Measurements from ENCODE around the gene RGS6. TPM values are rescaled to one million over a fixed set of nuclear protein-coding genes. Genes with fewer than 3 reads are reported as not detected.
"Not testable (repeated sequence)": the region's sequence is repeated elsewhere in the genome, so short reads cannot be mapped to it uniquely, and the experiment has no call there.

RGS6 gene
- total RNA-seq, 1 experiment from 2014 or later: not detected

DNA sequence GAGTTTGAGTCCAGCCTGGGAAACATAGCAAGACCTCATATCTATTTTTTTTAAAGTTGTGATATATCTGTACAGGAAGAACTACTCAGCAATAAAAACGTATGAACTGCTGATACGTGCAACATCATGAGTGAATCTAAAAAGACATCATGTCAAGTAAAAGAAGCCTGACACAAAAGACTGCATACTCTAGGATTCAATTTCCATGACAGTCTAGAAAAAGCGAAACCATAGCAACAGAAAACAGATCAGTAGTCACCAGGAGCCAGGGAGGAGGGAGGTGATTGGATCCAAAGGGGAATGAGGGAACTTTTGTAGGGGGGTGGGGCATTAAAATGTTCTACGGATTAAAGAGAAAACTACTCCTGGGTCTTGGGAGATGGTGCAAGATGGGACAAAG lies 8.7 kb upstream of the RGS6 start:
- H3K4me3 Mint-ChIP-seq (ENCODE audit: low read depth, unreplicated experiment): no peak overlapping the region
- no TSS peak for BruUV-seq (replicated peaks)
- H3K36me3 Mint-ChIP-seq (ENCODE audit: insufficient read depth, unreplicated experiment): no peaks in the 10 kb centered on the region
- no peak for DNase-seq
- TF ChIP-seq, protein P1, sequence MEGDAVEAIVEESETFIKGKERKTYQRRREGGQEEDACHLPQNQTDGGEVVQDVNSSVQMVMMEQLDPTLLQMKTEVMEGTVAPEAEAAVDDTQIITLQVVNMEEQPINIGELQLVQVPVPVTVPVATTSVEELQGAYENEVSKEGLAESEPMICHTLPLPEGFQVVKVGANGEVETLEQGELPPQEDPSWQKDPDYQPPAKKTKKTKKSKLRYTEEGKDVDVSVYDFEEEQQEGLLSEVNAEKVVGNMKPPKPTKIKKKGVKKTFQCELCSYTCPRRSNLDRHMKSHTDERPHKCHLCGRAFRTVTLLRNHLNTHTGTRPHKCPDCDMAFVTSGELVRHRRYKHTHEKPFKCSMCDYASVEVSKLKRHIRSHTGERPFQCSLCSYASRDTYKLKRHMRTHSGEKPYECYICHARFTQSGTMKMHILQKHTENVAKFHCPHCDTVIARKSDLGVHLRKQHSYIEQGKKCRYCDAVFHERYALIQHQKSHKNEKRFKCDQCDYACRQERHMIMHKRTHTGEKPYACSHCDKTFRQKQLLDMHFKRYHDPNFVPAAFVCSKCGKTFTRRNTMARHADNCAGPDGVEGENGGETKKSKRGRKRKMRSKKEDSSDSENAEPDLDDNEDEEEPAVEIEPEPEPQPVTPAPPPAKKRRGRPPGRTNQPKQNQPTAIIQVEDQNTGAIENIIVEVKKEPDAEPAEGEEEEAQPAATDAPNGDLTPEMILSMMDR (IDR thresholded peaks at IDR 0.05; ENCODE audit: unreplicated experiment): no peak
- peaks cover 50% of the 10 kb centered on the region for H3K27me3 Mint-ChIP-seq (ENCODE audit: unreplicated experiment)
- CTCF ChIA-PET: no interaction called here
- intact Hi-C loops (cut with micrococcal nuclease; ENCODE audit: unreplicated experiment): no loop called here
- peaks cover 3% of the 10 kb centered on the region for H3K9me3 Mint-ChIP-seq (ENCODE audit: low read depth, unreplicated experiment)
- no peaks in the 10 kb centered on the region for H3K4me1 Mint-ChIP-seq (ENCODE audit: low read depth, unreplicated experiment)
- H3K27ac Mint-ChIP-seq (ENCODE audit: unreplicated experiment): no peak overlapping the region

GRCh38 chr14:71931492-71932228 lies 569 bp upstream of the RGS6 start:
- peak overlapping the region; percentile 41 for H3K4me3 Mint-ChIP-seq (ENCODE audit: low read depth, unreplicated experiment)
- peaks cover 56% of the 10 kb centered on the region for H3K27me3 Mint-ChIP-seq (ENCODE audit: unreplicated experiment)
- DNase-seq: no peak
- no peak overlapping the region for H3K27ac Mint-ChIP-seq (ENCODE audit: unreplicated experiment)
- H3K4me1 Mint-ChIP-seq (ENCODE audit: low read depth, unreplicated experiment): peaks cover 8% of the 10 kb centered on the region
- no peaks in the 10 kb centered on the region for H3K36me3 Mint-ChIP-seq (ENCODE audit: insufficient read depth, unreplicated experiment)
- TF ChIP-seq, protein P1 (IDR thresholded peaks at IDR 0.05; ENCODE audit: unreplicated experiment): no peak
- no TSS peak for BruUV-seq (replicated peaks)
- intact Hi-C loops (cut with micrococcal nuclease; ENCODE audit: unreplicated experiment): no loop called here
- no peaks in the 10 kb centered on the region for H3K9me3 Mint-ChIP-seq (ENCODE audit: low read depth, unreplicated experiment)
- CTCF ChIA-PET: no interaction called here

DNA sequence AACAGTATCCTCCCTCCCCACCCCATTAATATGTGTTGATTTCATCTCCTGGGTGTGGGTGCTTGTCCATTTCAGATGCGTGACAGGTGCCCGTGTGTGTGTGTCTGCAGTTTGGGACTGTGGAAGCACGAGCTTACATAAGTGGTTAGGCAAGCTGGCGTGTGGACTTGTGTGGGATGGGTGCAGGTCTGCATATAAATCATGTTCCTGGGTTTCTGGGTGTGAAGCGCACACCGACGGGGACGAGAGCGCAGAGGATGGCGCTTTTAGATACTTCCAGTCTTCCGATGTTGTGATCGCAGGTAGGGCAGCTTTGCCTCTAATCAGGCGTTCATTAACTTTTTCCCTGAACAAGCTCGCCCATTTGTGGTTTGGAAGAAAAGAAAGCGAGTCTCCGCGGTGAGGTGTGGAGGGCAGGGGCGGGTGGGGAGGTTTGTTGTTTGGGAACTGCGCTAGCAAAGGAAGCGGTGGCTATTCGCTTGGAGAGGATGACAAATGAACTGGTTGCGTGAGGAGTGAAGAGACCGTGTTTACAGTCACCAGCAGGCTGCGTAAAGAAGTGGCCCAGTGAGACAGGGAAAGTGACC lies 865 bp downstream of the RGS6 start:
- Mint-ChIP-seq H3K4me1 (ENCODE audit: low read depth, unreplicated experiment) (peaks cover 8% of the 10 kb centered on the region), H3K36me3 (ENCODE audit: insufficient read depth, unreplicated experiment) (no peaks in the 10 kb centered on the region), H3K27ac (ENCODE audit: unreplicated experiment) (no peak overlapping the region), H3K27me3 (ENCODE audit: unreplicated experiment) (peaks cover 56% of the 10 kb centered on the region), H3K4me3 (ENCODE audit: low read depth, unreplicated experiment) (peak overlapping the region; percentile 41), H3K9me3 (ENCODE audit: low read depth, unreplicated experiment) (no peaks in the 10 kb centered on the region)
- TF ChIP-seq, protein P1 (IDR thresholded peaks at IDR 0.05; ENCODE audit: unreplicated experiment): no peak
- no peak for DNase-seq
- no TSS peak for BruUV-seq (replicated peaks)
- CTCF ChIA-PET: interaction anchor here (0.7 kb wide), 1 partner anchor 770 kb away, joined by 4 read pairs; no protein-coding TSS in a partner anchor
- intact Hi-C loops (cut with micrococcal nuclease; ENCODE audit: unreplicated experiment): no loop called here

- H3K36me3 Mint-ChIP-seq (ENCODE audit: insufficient read depth, unreplicated experiment); H3K4me1 Mint-ChIP-seq (ENCODE audit: low read depth, unreplicated experiment); H3K9me3 Mint-ChIP-seq (ENCODE audit: low read depth, unreplicated experiment); intact Hi-C loops (cut with micrococcal nuclease; ENCODE audit: unreplicated experiment); H3K4me3 Mint-ChIP-seq (ENCODE audit: low read depth, unreplicated experiment); CTCF ChIA-PET; DNase-seq; H3K27ac Mint-ChIP-seq (ENCODE audit: unreplicated experiment); BruUV-seq (replicated peaks): not testable (repeated sequence)
- H3K27me3 Mint-ChIP-seq (ENCODE audit: unreplicated experiment): peaks cover 14% of the 10 kb centered on the region
Measured at GRCh38 chr14:71938273-71938672, 6.0 kb downstream of the RGS6 start.

DNA sequence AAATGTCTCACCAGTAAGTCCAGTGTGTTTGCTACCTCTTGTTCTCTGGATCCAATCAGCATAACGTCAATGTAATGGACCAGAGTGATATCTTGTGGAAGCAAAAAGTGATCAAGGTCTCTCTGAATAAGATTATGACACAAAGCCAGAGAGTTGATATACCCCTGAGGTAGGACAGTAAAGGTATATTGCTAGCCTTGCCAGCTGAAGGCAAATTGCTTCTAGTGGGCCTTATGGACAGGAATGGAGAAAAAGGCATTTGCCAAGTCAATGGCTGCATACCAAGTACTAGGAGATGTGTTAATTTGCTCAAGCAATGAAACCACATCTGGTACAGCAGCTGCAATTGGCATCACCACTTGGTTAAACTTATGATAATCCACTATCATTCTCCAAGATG lies 7.1 kb downstream of the RGS6 start:
- H3K4me1 Mint-ChIP-seq (ENCODE audit: low read depth, unreplicated experiment); H3K4me3 Mint-ChIP-seq (ENCODE audit: low read depth, unreplicated experiment); BruUV-seq (replicated peaks); H3K36me3 Mint-ChIP-seq (ENCODE audit: insufficient read depth, unreplicated experiment); H3K27me3 Mint-ChIP-seq (ENCODE audit: unreplicated experiment); intact Hi-C loops (cut with micrococcal nuclease; ENCODE audit: unreplicated experiment); CTCF ChIA-PET; H3K27ac Mint-ChIP-seq (ENCODE audit: unreplicated experiment); H3K9me3 Mint-ChIP-seq (ENCODE audit: low read depth, unreplicated experiment); DNase-seq: not testable (repeated sequence)

GRCh38 chr14:71940500-71940899 lies 8.3 kb downstream of the RGS6 start:
- DNase-seq; BruUV-seq (replicated peaks); H3K9me3 Mint-ChIP-seq (ENCODE audit: low read depth, unreplicated experiment); CTCF ChIA-PET; intact Hi-C loops (cut with micrococcal nuclease; ENCODE audit: unreplicated experiment); H3K27me3 Mint-ChIP-seq (ENCODE audit: unreplicated experiment); H3K27ac Mint-ChIP-seq (ENCODE audit: unreplicated experiment); H3K4me1 Mint-ChIP-seq (ENCODE audit: low read depth, unreplicated experiment); H3K36me3 Mint-ChIP-seq (ENCODE audit: insufficient read depth, unreplicated experiment); H3K4me3 Mint-ChIP-seq (ENCODE audit: low read depth, unreplicated experiment): not testable (repeated sequence)

- CTCF ChIA-PET; intact Hi-C loops (cut with micrococcal nuclease; ENCODE audit: unreplicated experiment); H3K4me3 Mint-ChIP-seq (ENCODE audit: low read depth, unreplicated experiment): not testable (repeated sequence)
Measured at GRCh38 chr14:71941616-71942015, 9.4 kb downstream of the RGS6 start.

More at GRCh38 chr14:71941616-71942015, 9.4 kb downstream of the RGS6 start:
- not testable (repeated sequence) for BruUV-seq (replicated peaks); H3K27me3 Mint-ChIP-seq (ENCODE audit: unreplicated experiment); DNase-seq; H3K36me3 Mint-ChIP-seq (ENCODE audit: insufficient read depth, unreplicated experiment); H3K9me3 Mint-ChIP-seq (ENCODE audit: low read depth, unreplicated experiment); H3K27ac Mint-ChIP-seq (ENCODE audit: unreplicated experiment); H3K4me1 Mint-ChIP-seq (ENCODE audit: low read depth, unreplicated experiment)
